Endothelial cell of umbilical vein (primary cell): ENCODE results near the gene ZBTB6. TPM values are rescaled to one million over a fixed set of nuclear protein-coding genes. Genes with fewer than 3 reads are reported as not detected.

Source experiments
- BruUV-seq: library from RNA; stranded (reverse); fragments of 400-500 nt; replicated peaks from 2 replicates; lab custom pipeline; 2021; lab: Mats Ljungman, UMichigan
- CTCF ChIA-PET: fragments of 300-600, 350-600 bp; sonication (Branson Sonifier 250); formaldehyde crosslinking; loops from one replicate; lab custom pipeline; 2021; ENCODE audit warnings: antibody characterized with exemption, inconsistent platforms; lab: Charles Lee
- POLR2A ChIA-PET: fragments of 300-600, 350-600 bp; sonication (Branson Sonifier 250); formaldehyde crosslinking; loops from one replicate; lab custom pipeline; 2021; ENCODE audit warnings: antibody characterized with exemption, inconsistent platforms; lab: Charles Lee
- DNase-seq: peaks from one replicate; pipeline ENCODE4 v3.0.0-alpha.2; 2011; ENCODE audit warnings: low read depth, low spot score
- FAIRE-seq: peaks from 2 replicates; lab custom pipeline; 2011; peaks lifted over from hg19 to GRCh38; lab: Jason Lieb, UNC
- H2AFZ ChIP-seq: 2 replicates; pipeline ENCODE4 v1.6.0; 2012; ENCODE audit warnings: low read depth, low read length, control low read depth, inconsistent platforms
- H3K27ac ChIP-seq: 2 replicates; pipeline ENCODE4 v1.5.1; 2011; ENCODE audit warnings: low read depth, mild to moderate bottlenecking, control low read depth, low read length, moderate library complexity; ENCODE audit not compliant: insufficient read depth
- H3K27me3 ChIP-seq, 2 experiments: 2 replicates each; pipeline versions ENCODE4 v1.6.0 to v1.6.1; 2011; ENCODE audit warnings: low read length in 2 of 2, mixed read lengths in 1 of 2; ENCODE audit not compliant: control insufficient read depth in 2 of 2, insufficient read depth in 2 of 2
- H3K36me3 ChIP-seq, 2 experiments: 2 replicates in 1 of 2; 3 replicates in 1 of 2; pipeline ENCODE4 v1.5.1; 2011; ENCODE audit warnings: low read length in 2 of 2, mild to moderate bottlenecking in 1 of 2, moderate library complexity in 1 of 2; ENCODE audit not compliant: control insufficient read depth in 2 of 2, insufficient read depth in 2 of 2; ENCODE audit errors: extremely low read depth in 1 of 2
- H3K4me1 ChIP-seq: 3 replicates; pipeline ENCODE4 v1.5.1; 2011; ENCODE audit warnings: mild to moderate bottlenecking, low read length; ENCODE audit not compliant: control insufficient read depth, insufficient read depth; ENCODE audit errors: extremely low read depth
- H3K4me2 ChIP-seq: 2 replicates; pipeline ENCODE4 v1.6.1; 2011; ENCODE audit warnings: low read length, control low read depth, mixed read lengths; ENCODE audit not compliant: insufficient read depth
- H3K4me3 ChIP-seq, 3 experiments: fragments of 200-600 bp in 1 of 3; sonication (generic), shearing (Covaris generic) in 1 of 3; replicated peaks in 1 of 3; 2 replicates each; pipeline ENCODE4 v1.5.1; 2011 to 2016; ENCODE audit warnings: control low read depth in 3 of 3, low read length in 3 of 3, mild to moderate bottlenecking in 2 of 3, inconsistent platforms in 1 of 3, low read depth in 1 of 3, moderate library complexity in 1 of 3; ENCODE audit not compliant: insufficient read depth in 1 of 3
- H3K79me2 ChIP-seq: 2 replicates; pipeline ENCODE4 v1.6.0; 2012; ENCODE audit warnings: low read length, inconsistent platforms; ENCODE audit not compliant: control insufficient read depth, insufficient read depth
- H3K9ac ChIP-seq: replicated peaks from 2 replicates; pipeline ENCODE3; 2011; ENCODE audit warnings: low read length, control low read depth; ENCODE audit not compliant: insufficient read depth; ENCODE audit errors: extremely low read depth
- H3K9me1 ChIP-seq: replicated peaks from 3 replicates; pipeline ENCODE4 v1.6.0; 2011; ENCODE audit warnings: mild to moderate bottlenecking, low read length; ENCODE audit not compliant: control insufficient read depth, insufficient read depth; ENCODE audit errors: extremely low read depth
- H3K9me3 ChIP-seq: replicated peaks from 2 replicates; pipeline ENCODE4 v1.5.1; 2012; ENCODE audit warnings: low read length, inconsistent platforms; ENCODE audit not compliant: control insufficient read depth, insufficient read depth
- H4K20me1 ChIP-seq: replicated peaks from 2 replicates; pipeline ENCODE3; 2011; ENCODE audit warnings: mild to moderate bottlenecking, low read length; ENCODE audit not compliant: control insufficient read depth, insufficient read depth; ENCODE audit errors: extremely low read depth
- EZH2 ChIP-seq: IDR thresholded peaks from 2 replicates; pipeline ENCODE4 v1.6.1; 2012; ENCODE audit warnings: borderline replicate concordance, low read depth, mild to moderate bottlenecking, moderate library complexity, low read length, inconsistent platforms; ENCODE audit not compliant: severe bottlenecking
- FOS ChIP-seq: IDR thresholded peaks from 2 replicates; pipeline ENCODE4 v1.6.1; 2011; ENCODE audit warnings: mild to moderate bottlenecking, low read length, moderate library complexity, borderline replicate concordance; ENCODE audit not compliant: insufficient read depth
- GATA2 ChIP-seq: IDR thresholded peaks from 2 replicates; pipeline ENCODE4 v1.7.0; 2011; ENCODE audit warnings: low read depth, mild to moderate bottlenecking, moderate library complexity, mixed read lengths, low read length; ENCODE audit not compliant: insufficient read length, insufficient read depth
- JUN ChIP-seq: IDR thresholded peaks from 2 replicates; pipeline ENCODE4 v1.6.1; 2011; ENCODE audit warnings: borderline replicate concordance, low read depth; ENCODE audit not compliant: insufficient read length, insufficient read depth
- MYC ChIP-seq: IDR thresholded peaks from one replicate; pipeline ENCODE4 v1.6.1; 2011; ENCODE audit warnings: mild to moderate bottlenecking, low read depth, low read length
- POLR2A ChIP-seq: IDR thresholded peaks from 2 replicates; pipeline ENCODE4 v1.6.1; 2012; ENCODE audit warnings: low read depth, mild to moderate bottlenecking, control low read depth, low read length
- POLR2AphosphoS5 ChIP-seq: IDR thresholded peaks from 2 replicates; pipeline ENCODE4 v1.6.1; 2012; ENCODE audit warnings: low read depth, mild to moderate bottlenecking, control low read depth, low read length, moderate library complexity; ENCODE audit not compliant: insufficient read depth
- dilution Hi-C: fragments of 300-500 bp; cut with MboI; formaldehyde crosslinking; loops from one replicate; pipeline ENCODE4 v1.15.0; 2019; ENCODE audit warnings: low sequenced_read_pairs; ENCODE audit not compliant: extremely low pct_ligation_motif_present
- intact Hi-C: fragments of 100-400 bp; cut with micrococcal nuclease; formaldehyde crosslinking; loops from one replicate; pipeline ENCODE4 v1.10.0; 2022
- polyA plus RNA-seq, 4 experiments: library from polyadenylated mRNA; depleted of rRNA in 3 of 4; stranded (reverse) in 3 of 4; unstranded in 1 of 4; fragments of >200 nt; gene quantifications; 2 replicates each; pipeline versions ENCODE4 v1.2.1 to v1.2.3, GENCODE V29; 2011 to 2012; ENCODE audit warnings: missing spikeins in 1 of 4
- total RNA-seq: library from RNA; stranded (reverse); gene quantifications from 2 replicates; pipeline ENCODE4 v1.2.3, GENCODE V29; 2021
- TF ChIP-seq, protein P1 (sequence below), 2 donors: IDR thresholded peaks; 1 replicate in 1 of 2; 2 replicates in 1 of 2; pipeline ENCODE4 v1.5.1; 2011; ENCODE audit warnings: low read length in 2 of 2, mild to moderate bottlenecking in 2 of 2, moderate library complexity in 2 of 2, control low read depth in 1 of 2, inconsistent platforms in 1 of 2, low read depth in 1 of 2; ENCODE audit not compliant: insufficient read depth in 1 of 2; ENCODE audit errors: extremely low read depth in 1 of 2
- TF ChIP-seq, protein P2 (sequence below): IDR thresholded peaks from 2 replicates; pipeline ENCODE4 v1.6.1; 2011; ENCODE audit not compliant: insufficient read depth, insufficient read length

The ZBTB6 gene
- total and polyA plus RNA-seq, 2 donors (not counting 3 experiments of a cell fraction or from before 2014, with no cell fraction given) = 1.6 to 5.5 TPM

DNA sequence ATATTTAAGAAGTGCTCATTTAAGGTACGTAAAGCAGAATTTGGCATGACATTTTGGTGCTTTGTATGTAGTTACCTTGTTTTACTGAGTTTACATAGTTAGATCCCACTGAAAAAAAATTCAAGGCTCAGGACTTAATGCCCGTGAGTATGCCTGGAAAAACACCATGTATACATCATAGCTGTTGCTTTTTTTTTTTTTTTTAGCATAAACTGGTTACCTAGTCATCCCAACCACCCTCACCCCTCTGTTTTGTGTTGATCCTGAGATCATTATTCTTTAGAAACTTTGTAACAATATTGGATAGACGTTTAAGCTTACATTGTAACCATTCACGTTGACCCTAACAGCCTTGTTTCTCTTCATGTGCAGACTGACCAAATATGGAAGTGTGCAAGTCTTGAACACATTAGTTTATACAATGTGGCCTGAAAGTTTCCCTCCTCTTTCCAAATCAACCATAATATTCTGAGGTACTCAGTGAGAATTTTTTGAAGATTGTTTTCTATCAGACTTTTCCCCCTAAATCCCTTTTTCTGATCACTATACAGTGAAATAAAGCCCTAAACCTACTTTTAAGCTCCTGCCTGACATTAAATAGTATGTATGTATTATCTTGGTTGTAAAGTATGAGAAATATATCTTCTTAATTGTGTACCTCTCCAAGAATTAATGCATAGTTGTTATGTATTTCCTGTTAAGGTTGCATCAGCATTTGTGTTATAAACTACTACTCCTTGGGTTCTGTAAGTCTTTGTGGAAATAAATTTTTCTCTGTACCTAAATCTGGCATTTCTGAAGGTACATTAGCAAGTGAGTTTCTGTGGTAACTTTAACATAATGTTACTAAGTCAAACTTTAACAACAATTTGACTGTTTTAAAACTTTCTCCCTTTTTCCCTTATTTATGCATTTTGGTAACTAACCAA is 32.1 kb upstream of the ZBTB6 start:
- no peaks in the 10 kb centered on the region for H3K36me3 ChIP-seq
- no peaks in the 10 kb centered on the region for H3K9me3 ChIP-seq
- H3K9me1 ChIP-seq = no peaks in the 10 kb centered on the region
- no peak overlapping the region for H2AFZ ChIP-seq
- DNase-seq (no peak), FAIRE-seq (no peak)
- POLR2A ChIA-PET = no interaction called here
- peaks cover 53% of the 10 kb centered on the region for H3K79me2 ChIP-seq
- H3K9ac ChIP-seq = no peak overlapping the region
- CTCF ChIA-PET = interaction anchor here (1.0 kb wide), 1 partner anchor 30 kb away, joined by 3 read pairs; no protein-coding TSS in a partner anchor
- no peak overlapping the region for H3K4me3 ChIP-seq
- dilution Hi-C loops = no loop called here
- no peak overlapping the region for H3K27ac ChIP-seq
- no TSS peak for BruUV-seq
- H3K4me2 ChIP-seq = no peak overlapping the region
- H4K20me1 ChIP-seq = peaks cover 8% of the 10 kb centered on the region
- H3K4me1 ChIP-seq = peaks cover 24% of the 10 kb centered on the region
- no peaks in the 10 kb centered on the region for H3K27me3 ChIP-seq
- TF ChIP-seq JUN = no peak
- no peak for TF ChIP-seq GATA2
- TF ChIP-seq, protein P1, sequence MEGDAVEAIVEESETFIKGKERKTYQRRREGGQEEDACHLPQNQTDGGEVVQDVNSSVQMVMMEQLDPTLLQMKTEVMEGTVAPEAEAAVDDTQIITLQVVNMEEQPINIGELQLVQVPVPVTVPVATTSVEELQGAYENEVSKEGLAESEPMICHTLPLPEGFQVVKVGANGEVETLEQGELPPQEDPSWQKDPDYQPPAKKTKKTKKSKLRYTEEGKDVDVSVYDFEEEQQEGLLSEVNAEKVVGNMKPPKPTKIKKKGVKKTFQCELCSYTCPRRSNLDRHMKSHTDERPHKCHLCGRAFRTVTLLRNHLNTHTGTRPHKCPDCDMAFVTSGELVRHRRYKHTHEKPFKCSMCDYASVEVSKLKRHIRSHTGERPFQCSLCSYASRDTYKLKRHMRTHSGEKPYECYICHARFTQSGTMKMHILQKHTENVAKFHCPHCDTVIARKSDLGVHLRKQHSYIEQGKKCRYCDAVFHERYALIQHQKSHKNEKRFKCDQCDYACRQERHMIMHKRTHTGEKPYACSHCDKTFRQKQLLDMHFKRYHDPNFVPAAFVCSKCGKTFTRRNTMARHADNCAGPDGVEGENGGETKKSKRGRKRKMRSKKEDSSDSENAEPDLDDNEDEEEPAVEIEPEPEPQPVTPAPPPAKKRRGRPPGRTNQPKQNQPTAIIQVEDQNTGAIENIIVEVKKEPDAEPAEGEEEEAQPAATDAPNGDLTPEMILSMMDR (IDR thresholded peaks at IDR 0.05; ENCODE audit: extremely low read depth in 1 of 2, insufficient read depth in 1 of 2, low read depth in 1 of 2, low read length in 2 of 2) = no peak
- TF ChIP-seq POLR2AphosphoS5 = no peak
- TF ChIP-seq, protein P2, sequence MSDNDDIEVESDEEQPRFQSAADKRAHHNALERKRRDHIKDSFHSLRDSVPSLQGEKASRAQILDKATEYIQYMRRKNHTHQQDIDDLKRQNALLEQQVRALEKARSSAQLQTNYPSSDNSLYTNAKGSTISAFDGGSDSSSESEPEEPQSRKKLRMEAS = no peak
- TF ChIP-seq EZH2 = no peak
- no peak for TF ChIP-seq MYC
- no peak for TF ChIP-seq POLR2A
- no peak for TF ChIP-seq FOS
- intact Hi-C loops = loop anchor here (5.0 kb wide), 1 partner anchor 32 kb away; no protein-coding TSS in a partner anchor
